Activated CD4-positive, alpha-beta T cell treated with anti-CD3 and anti-CD28 coated beads, Interleukin-10, Interleukin-2, amounts not matched to agents 100 ng/mL and 50 ng/mL, durations not matched to agents 16 hours and 8 hours (primary cell): ENCODE measurements around the gene MRC1.

Experiments
- DNase-seq: peaks from one replicate; pipeline ENCODE4 v3.0.0-alpha.2; 2020

Gene MRC1

DNA sequence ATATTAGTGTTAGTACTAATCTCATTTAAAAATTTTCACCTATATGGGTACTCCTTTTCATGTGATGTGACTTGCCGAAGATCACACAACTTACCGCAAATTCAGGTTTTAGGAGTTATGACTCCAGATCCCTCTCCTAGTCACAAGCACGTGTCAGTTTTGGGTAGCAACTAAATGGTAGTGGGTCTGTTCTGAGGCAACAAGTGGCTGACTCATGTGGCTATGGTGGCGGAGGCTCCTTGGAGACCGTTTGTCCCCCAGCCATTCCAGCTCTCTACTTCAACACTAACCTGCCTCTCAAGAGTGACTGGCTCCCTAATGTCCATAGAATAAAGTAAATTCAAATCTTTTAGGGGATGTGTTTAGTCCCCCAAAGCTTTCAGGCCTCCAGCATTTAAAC lies 39.5 kb downstream of the MRC1 start:
- DNase-seq, result no peak

DNA sequence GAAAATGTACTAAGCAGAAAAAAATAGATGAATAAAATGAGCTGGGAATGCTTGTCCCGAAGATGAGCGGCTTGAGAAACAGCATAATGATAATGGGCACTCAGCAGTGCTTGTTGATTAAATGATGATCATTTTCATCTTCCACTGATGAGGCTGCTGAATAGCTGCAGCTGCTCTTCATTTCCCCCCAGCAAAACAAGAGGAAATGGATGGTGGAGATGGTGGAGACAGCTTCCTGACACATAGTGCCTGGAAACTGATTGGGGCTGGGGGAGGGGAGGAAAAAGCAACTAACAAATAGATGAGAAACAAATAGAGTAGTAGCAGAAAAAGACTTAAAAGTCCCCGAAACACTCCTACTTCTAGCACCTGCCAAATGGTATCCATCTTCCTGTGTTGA lies 41.4 kb downstream of the MRC1 start:
- no peak for DNase-seq

DNA sequence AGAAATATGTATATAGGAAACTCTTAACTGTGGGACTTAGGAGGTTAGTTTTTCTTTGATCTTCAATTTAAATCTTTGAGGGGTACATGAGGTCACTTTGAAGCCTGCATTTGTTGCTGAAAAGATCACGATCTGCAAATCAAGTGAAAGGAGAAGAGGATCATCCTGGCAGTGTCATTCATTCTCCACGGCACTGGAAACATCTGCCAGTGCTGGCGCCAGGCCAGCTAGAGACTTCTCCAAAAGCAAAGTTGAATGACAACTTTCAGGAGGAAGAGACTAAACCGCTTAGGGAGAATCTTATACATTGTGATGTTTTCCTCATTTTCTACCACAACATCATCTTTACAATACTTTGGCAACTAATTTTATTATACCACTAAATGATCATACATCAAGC lies 42.5 kb downstream of the MRC1 start:
- no peak for DNase-seq

DNA sequence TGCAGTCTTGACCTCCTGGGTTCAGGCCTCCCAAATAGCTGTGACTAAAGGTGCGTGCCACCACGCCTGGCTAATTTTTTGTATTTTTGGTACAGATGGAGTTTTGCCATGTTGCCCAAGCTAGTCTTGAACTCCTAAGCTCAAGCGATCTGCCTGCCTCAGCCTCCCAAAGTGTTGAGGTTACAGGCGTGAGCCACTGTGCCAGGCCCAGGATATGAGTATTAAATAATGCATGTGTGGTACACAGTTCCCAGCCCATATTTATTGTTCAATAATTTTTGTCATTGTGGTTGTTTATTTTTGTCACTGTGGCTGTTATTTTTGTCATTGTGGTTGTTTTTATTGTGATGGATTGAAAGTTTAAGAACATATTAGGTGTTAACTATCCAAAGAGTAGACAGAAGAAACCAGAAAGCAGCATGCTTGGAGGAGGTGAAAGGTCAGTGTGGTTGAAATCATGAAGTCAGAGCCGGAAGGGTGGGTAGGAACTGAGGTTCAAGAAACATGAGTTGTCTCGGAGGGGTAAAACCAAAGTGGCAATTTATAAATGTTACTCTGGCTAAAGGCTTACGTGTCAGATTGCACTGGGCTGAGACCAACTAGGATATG lies 45.0 kb downstream of the MRC1 start:
- no peak for DNase-seq

DNA sequence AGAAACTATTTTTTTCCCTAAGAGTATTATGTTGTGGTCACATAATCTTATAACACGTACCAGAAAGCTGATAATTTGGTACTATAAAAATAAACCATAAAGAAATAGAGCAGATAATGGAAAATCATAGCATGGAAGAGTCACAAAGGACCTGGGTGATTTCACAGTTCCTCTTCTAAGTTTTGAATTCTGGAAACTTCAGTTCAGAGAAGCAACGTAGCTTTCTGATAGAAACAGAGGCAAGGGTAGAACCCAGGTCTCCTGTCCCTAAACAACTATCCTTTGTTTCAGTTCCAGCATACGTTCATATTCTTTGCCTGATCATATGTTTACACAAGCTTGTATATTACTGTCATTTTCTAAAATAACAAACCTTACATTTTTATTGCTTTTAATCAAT lies 47.9 kb downstream of the MRC1 start:
- no peak for DNase-seq

DNA sequence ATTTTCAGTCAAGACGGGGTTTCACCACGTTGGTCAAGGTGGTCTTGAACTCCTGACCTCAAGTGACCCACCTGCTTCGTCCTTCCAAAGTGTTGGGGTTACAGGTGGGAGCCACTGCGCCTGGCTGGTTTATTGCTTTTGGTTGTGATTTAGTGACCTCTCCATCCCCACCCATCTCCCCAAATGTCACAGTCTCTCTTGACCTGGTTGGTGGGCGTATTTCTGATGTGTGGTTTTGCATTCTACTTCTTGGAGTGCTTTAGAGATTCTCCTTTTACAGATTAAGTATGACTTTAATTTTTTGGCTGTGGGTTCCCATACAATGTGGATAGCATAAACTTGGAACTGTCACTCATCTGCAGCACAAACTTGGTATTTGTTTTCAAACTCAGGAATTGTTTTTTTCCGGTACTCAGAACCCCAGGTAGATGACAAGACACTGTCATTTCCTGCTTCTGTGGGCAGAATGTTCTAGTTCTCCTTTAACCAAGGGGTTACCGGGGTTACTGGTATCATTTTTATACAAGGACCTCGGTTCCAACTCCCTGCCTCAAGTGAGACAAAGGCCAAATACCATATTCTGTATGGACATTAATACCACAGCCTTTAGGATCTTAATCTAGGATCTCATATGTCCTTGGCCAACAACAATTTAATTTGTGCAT lies 50.5 kb downstream of the MRC1 start:
- no peak for DNase-seq

DNA sequence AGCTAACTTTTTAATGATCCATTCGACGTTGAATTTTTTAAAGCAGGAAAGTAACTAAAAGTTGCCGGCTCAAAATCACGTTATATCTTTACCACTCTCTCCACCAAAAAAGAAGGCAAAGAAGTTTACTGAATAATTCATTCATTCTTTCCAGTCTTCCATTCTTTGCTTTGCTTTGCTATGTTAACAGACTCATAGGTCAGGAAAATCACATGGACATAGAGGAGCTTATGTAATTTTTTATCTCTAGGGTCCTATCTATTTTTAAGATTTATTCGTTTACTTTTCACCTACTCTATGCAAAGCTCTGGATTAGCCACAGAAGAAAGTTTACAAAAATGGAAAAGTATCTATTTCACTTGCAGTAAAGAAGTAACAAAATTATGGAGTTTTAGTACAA lies 52.6 kb downstream of the MRC1 start:
- no peak for DNase-seq

DNA sequence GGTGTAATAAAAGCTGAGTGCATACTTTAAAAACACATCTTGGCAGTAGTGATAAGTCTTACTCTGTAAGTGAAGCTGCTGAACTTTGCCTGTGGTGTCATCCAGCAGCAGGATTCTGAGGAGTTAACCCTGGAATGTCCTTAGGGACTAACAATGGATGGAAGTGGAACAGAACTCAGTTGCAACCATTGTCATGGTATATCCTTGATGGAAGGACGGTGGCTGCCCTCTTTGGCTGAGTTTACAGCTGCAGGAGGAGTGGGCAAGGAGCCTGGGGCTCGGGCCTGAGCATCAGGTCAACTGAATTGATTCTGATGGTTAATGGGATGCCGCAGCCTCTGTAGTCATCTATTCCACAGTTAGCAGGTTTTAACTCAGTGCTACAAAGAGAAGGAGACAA lies 56.2 kb downstream of the MRC1 start:
- no peak for DNase-seq

DNA sequence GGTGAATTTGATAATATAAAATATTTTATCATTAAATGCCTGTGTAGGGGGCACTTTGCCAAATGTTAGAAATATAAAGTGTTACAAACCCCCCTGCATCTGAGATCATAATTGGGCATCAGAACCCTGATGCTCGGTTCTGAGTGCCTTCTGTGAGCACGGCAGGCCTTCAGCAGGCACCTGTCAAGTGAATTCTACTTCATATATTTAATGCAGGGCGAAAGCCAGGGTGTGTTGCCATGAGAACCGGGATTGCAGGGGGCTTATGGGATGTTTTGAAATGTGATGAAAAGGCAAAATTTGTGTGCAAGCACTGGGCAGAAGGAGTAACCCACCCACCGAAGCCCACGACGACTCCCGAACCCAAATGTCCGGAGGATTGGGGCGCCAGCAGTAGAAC lies 57.2 kb downstream of the MRC1 start:
- no peak for DNase-seq

DNA sequence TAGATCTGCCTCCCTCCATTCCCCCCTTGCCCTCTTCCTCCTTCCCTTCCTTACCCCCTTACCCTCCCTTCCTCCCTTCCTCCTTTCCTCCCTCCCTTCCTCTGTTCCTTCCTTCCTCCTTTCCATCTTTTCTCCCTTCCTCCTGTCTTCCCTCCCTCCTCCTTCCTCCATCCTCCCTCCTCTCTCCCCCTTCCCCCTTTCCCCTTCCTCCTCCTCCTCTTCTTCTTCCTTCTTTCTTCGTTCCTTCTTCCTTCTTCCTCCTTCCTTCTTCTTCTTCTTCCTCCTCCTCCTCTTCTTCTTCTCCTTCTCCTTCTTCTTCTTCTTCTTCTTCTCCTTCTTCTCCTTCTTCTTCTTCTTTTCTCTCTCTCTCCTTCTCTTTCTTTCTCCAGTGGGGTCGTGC lies 57.9 kb downstream of the MRC1 start:
- DNase-seq, result no peak

DNA sequence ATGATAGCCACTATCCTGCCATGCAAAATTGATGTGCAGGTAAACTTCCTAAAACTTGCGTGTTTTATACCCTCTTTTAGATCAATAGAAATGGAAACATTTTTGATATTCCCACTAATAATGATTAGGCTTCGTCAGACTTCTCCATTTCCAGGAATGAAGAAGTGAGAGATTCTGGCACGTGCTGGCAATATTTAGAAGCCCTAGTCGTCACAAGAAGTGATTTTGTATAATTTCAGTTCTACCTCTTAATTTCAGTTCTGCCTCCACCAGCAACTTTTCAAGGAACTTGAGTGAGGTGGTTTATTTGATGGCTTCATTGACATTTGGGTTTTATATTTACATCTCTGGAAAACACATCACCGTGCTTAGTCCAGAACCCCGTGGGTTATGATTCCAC lies 61.9 kb downstream of the MRC1 start:
- no peak for DNase-seq

DNA sequence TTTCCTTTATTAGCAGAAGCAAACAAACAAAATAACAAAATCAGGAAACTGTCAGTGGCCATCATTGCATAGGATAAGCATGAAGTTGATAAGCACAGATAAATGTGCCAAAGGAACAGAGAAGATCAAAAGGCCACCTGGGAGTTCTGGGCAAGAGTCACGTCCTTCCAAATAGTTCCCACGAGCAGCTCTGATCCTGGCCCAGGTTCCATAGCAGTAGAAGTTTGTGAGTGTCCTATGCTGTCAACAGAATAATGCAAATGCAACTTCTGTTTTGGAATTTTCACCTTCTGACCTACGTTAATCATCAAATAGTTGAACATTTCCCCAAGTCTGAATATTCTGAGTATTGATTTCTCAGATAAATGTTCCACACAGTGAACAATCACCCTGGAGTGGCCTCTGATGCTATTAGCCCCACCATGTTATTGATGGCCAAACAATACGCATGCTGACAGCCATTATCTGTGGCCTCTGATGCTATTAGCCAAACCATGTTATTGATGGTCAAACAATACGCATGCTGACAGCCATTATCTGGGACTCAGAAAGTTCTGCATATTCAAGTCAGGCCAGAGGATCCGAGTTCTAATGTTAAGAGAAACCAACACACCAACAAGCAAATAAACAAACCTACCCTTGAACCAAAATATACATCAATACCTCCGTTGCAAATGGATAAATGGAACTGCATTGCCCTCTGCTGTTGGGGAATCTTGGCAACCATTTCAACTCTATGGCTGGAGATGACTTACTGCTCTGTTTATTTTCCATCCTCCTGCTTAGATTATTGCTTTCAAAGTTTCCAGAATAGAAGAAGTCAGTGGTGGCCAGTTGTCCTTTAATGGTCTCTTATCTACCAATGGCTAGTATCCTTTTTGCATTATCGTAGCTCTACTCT lies 63.3 kb downstream of the MRC1 start:
- DNase-seq, result no peak

DNA sequence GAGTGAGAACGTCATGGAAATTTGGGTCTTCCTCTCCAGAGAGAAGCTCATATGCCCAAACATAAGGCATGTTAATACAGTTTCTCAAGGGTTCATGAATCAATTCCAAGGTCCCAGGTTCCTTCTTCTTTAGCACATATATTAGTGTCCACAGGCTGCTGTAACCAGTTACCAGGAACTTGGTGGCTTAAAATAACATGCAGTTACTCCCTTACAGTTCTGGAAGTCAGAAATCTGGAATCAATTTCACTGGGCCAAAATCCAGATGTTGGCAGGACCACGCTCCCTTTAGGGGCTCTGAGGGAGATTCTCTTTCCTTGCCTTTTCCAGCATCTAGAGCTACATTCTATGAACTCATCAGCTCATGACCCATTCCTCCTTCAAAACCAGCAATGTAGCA lies 64.8 kb downstream of the MRC1 start:
- DNase-seq, result no peak

DNA sequence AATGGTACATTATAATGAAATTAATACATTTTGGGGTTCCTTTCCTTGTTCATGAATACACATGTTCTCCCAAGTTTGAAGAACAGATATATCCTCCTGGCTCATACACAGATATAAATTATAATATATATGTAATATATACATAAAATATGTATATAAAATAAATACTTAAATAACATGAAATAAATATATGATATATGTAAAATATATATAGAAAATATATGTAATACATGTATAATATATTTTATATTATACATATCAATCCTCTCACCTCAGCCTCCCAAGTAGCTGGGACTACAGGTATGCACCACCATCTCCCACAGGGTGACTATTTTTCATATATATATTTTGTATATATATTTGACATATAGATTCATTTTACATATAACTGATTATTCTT lies 68.0 kb downstream of the MRC1 start:
- no peak for DNase-seq

DNA sequence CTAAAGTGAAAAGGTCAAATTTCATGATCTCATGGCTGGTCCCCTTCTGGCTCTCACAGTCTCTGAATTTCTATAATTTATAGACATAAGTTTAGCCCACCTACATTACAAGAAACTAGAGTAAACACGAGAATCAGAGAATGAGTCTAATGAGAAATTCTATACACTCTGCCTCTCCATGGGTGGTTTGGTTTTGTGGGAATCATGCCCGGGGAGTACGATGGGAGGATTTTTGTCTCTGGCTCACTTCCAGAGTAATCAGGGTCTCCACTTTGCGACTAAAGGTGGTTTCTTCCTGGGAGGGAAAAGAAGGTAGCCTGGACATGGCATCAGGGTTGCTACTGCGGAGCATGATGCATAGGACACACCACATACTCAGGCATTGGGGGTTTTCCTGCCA lies 69.7 kb downstream of the MRC1 start:
- DNase-seq, result no peak

DNA sequence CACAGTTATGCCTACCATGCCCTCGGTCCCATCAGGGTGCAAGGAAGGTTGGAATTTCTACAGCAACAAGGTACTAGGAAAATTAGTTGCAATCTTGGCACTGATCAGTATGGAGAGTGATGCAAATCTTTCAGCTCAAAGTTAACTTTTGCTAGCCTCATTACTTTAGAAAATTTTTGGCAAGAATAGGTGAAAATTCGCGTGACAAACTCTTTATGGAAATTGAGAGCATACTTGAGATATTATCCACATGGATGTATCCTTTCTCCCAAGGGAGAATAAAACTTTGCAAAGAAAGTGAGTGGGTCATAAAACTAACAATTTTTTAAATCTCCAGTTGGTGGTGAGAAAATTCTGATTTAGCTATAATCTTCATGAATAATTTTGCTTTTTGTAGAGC lies 71.5 kb downstream of the MRC1 start:
- DNase-seq, result no peak

DNA sequence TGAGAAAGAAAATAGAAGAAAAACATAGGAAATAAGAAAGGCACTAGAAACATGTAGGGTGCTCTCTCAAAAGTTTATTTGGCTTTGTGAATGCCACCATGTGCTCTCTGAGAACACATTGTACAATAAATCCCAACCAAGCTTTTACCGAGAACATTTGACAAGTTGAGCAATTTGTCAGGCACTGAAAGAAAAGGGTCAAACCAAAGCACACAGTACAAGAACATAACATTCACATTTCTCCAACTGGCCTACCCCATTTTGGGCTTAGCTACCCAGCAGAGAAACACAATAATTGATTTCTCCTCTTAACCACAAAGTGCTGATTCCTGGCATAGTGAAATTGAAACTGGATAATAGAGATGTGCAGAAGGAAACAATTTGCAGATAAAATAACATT lies 73.4 kb downstream of the MRC1 start:
- no peak for DNase-seq

DNA sequence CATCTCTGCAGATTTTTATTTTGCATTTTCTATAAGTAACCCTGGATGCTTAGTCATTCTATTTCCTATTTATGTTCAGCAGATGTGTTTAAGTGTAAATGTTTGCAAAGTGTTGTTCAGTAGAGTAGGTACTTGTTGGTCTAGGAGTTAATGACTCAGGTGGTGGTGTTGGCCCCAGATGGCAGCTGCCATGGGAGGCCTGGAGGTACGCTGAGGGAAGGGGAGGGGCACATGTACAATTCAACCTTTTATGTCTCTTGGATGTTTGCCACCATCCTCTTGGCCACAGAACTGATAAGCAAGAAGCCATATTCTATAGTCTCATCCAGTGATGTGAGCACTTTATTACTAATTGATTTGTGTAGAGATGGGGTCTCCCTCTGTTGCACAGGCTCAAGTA lies 74.5 kb downstream of the MRC1 start:
- no peak for DNase-seq

DNA sequence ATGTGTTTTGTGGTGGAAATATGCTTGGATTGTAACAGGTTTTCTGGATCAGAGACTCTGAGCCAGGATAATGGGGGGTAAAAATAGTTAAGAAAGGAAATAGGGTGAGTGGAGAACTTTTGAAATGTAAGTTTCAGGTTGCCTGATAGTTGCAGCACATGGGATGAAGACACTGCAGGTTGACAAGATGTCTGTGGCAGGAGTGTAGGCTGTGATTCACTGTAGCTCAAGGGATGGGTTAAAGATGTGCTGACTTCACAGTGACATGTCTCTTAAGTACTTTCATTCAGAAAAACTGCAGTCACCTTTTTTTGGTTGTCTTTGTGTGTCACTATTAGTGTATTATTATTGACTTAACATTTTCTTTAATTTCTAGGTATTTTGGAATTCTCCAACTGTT lies 79.0 kb downstream of the MRC1 start:
- no peak for DNase-seq

DNA sequence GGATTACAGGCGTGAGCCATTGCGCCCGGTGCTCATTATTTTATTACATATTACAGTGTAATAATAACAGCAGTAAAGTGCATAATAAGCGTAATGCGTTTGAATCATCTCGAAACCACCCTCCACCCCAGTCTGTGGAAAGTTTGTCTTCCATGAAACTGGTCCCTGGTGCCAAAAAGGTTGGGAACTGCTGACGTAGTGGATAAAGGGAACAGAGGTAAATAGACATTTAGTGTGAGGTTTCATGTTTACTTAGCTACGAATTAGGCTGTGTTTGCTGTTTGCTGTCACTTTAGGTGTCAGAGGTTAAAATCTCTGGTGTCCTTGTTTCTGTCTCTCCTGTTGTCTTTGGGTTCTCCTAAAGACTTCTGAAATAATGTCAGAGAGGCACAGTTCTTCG lies 82.3 kb downstream of the MRC1 start:
- no peak for DNase-seq

DNA sequence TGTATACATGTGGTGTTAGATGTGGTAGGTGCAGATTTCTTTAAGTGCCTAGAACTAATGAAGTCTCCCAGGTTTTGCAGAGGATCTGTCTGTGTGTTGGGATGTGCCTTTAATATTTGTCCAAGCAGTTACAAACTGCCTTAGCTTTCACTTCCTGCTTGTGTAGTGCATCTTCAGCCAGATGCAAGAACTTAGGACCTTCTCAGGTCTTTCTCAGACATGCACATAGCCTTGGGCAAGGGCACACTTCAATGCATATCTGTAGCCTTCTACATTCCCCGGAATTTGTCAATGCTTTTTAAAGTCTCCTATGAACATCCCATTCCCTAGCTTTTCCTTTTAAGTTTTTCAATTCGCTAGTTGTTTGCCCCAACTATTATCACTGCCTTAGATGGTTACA lies 95.4 kb downstream of the MRC1 start:
- no peak for DNase-seq

DNA sequence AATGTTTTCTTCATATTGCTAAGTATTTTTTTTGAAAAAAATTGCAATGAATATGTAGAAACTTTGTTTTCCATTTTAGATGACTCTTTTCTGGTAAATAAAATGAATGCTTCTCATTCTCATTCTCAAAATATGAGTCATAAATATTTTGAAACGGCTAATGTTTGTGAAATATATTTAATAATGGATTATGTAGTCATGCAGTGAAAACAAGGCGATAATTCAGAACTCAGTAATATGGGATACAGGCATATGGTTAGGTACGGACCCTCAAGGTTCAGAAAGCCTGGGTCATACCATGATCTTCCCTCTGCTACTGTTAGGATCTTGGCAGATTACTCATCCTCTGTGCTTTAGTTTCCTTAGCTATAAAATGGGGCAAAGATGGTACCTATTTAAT lies 96.3 kb downstream of the MRC1 start:
- no peak for DNase-seq

DNA sequence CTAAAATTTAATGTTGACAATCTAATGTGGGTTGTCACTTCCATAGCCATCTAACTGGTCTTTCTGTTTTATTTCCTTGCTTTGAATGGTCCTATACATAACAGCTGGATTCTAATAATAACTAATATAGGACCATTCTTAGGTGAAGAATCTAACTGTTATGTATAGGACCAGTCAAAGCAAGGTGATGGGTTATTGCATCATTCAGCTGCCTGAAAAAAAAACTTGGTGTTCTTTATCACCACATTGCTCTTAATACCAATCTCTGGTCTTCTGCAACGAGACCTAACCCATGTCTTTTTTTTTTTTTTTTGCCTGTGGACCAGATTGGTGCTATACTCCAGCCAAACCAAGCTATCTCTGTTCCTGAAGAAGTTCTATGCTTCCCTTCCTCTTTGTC lies 96.9 kb downstream of the MRC1 start:
- DNase-seq, result no peak

DNA sequence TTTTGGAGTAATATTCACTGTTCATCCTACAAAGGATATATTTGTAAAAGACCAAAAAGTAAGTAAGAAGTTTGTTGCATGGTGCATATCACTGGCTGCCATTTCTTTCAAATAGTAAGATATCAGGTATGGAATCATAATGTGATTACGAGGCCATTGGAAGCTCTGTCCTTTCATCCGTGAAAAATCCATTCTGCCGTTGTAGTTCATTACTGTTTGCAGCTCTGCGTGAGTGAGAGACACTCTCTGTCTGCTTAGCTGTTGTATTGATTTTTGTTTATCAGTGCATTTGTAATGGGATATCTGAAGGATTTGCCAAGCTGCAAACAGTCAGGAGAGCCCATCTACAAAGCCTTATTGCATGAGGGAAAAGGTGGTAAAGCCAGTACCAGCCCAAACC lies 98.5 kb downstream of the MRC1 start:
- DNase-seq, result no peak
